HG03460 (cell line): ENCODE measurements around the gene ERBB4.

ENCODE experiments used
- ATAC-seq: cut with Tn5 transposase; IDR thresholded peaks from one replicate; pipeline ENCODE4 v1.9.1; 2021; ENCODE audit not compliant: unreplicated experiment

Gene ERBB4

DNA sequence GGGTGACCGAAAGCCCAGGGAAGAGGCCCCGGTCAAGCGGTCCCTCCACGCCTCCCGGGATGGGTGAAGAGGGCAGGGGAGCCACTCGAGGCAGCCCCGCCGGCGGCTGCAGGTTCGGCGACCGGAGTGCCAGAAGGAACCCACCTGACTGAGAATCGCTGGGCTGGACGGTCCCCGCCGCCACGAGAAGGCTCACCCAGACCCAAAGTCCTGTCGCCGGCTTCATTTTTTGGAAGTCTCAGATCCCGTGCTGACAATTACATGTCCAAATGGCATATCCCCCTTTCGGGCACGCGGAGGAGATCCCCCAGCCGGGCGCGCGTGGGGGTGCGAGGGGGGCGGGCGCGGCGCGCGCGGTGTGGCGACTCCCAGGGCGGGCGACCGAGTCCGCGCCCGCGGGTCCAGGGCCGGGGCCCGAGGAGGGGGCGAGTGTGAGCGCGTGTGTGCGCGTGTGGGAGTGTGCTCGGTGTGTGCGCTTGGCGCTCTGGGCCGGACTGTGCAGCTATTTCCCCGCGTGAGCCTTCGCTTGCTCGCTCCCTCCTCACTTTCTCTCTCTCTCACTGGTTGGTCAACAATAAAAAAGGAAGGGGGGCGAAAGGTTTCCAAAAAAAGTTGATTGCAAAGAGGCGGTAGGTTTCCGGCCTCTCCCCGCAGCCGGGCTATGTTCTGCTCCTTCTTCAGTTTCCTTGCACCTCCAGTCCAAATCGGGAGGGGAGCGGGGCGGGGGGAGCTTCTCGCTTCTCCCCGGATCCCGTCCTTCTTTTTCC, at the start of gene ERBB4:
Gene ERBB4, minus strand, starts transcription at position 498 of the 767 bp plus-strand sequence. Its CDS starts 272 bp downstream, at position 226.
- ATAC-seq: no peak

GRCh38 chr2:212580117-212580516, 41.5 kb upstream of the ERBB4 start:
- no peak for ATAC-seq

DNA sequence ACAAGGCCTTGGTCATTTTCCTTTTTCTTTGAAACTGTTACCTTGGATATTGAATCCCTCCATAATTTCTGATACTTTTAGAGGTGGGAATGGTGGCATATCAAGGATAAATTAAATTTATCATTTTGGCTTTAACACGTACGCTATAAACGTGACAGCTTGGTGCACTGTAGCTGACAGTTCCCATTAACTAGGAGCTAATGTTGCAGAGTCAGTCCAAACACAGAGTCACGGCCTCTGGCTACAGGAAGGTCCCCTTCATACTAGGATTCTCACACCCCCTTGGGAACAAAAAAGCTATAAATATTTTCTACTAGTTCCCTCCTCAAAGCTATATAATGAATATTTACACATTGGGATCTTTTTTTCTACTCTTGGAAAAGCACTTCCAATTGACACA, 17.7 kb upstream of the ERBB4 start:
- no peak for ATAC-seq

- ATAC-seq: no peak
These were observed 15.6 kb upstream of the ERBB4 start for GRCh38 chr2:212554233-212554632.

DNA sequence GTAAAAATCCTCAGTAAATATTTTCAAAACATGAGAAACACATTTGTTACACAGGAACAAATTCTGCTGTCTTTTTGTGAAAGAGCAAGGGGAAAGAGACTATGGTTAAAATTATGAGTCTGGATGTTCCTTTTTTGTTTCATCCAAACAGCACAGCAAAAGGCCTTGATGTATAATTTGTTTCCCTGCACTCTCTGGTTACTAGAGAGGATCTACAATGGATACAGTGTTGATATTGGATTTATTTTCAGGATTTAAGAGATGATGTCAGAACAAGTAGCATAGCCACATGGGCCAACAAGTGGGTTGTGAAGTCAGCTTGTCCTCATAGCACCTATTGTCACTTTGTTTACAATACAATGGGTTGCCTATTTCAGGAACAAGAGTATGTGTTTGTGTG, 11.3 kb upstream of the ERBB4 start:
- no peak for ATAC-seq

DNA sequence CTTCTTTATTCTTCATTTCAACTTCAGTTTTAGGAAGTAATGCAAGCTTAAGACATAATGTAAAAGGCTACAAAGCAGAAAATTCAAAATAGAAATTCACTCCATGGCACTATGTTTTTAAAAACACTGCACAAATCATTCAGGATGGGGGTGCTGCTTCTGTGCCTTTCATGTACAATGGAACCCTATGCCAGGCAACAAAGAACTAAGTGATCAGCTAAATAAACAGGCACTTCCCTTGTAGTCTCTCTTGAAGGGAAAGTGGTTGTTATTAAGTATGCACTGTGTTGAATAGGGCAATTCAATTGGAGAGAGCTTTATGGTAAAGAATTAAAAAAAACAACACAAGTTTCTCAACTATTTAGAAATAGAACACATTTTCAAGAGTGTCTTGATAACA, 10.9 kb upstream of the ERBB4 start:
- ATAC-seq: no peak

- ATAC-seq: no peak
These were observed 9.8 kb upstream of the ERBB4 start for GRCh38 chr2:212548455-212548819.

GRCh38 chr2:212547716-212548454, 9.3 kb upstream of the ERBB4 start:
- ATAC-seq: no peak

DNA sequence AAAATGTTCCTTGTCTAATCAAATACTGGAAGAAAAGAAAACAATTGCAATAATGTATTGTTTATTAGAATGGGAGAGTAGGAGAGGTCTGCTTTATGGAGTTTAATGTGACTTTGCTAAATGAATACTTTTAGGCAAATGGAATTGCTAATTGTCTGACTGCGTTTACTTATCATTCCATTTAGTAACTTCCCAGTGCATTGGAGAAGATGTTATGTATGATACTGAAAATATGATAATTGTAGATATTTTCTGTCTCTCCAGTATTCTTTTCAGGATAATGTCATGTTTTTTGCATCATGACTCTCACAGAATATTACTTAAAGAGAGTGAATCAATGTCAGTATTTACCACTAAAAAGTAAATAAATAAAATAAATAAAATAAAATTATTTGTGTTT, 8.1 kb upstream of the ERBB4 start:
- no peak for ATAC-seq

GRCh38 chr2:212540341-212540740, 1.7 kb upstream of the ERBB4 start:
- no peak for ATAC-seq

DNA sequence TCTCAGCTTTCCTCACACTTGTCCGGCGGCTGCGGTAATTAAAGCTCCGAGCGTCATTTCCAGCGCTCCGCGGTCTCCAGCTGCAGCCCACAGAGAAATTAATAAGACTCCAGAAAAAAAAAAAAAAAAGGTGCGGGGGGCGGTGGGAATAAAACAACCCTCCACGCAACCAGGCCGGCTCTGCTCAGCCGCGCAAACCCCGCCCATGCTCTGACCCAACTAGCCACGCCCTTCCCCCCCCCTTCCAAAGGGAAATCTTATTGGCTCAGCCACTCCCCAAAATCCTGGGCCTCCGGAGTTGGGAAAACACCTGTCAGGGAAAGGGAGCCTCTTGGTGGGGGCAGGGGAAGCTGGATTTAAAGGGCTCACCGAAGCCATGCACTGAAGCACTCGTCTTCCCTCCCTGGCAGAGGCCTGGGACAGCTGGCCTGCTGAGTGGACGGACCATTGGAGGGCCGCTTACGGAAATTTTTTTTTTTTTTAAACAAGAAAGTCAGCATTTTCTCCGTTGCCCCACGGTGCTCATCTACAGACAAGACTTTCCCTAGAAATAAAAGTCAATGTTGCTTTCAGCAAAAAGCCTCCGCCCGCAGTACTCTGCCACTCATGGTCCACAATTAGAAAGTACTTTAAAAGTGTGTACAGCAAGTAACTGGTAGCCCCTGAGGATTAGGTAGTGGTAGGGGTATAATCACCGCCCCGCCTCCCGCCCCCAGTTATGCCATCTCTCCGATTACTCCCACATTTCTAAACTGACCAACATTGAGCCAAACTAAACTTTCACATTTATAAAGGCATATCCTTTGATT, 674 bp upstream of the ERBB4 start:
- ATAC-seq: no peak

- ATAC-seq: no peak
These were observed 787 bp downstream of the ERBB4 start for GRCh38 chr2:212537726-212538304.

- ATAC-seq: no peak
These were observed 1.5 kb downstream of the ERBB4 start for GRCh38 chr2:212536817-212537725.

DNA sequence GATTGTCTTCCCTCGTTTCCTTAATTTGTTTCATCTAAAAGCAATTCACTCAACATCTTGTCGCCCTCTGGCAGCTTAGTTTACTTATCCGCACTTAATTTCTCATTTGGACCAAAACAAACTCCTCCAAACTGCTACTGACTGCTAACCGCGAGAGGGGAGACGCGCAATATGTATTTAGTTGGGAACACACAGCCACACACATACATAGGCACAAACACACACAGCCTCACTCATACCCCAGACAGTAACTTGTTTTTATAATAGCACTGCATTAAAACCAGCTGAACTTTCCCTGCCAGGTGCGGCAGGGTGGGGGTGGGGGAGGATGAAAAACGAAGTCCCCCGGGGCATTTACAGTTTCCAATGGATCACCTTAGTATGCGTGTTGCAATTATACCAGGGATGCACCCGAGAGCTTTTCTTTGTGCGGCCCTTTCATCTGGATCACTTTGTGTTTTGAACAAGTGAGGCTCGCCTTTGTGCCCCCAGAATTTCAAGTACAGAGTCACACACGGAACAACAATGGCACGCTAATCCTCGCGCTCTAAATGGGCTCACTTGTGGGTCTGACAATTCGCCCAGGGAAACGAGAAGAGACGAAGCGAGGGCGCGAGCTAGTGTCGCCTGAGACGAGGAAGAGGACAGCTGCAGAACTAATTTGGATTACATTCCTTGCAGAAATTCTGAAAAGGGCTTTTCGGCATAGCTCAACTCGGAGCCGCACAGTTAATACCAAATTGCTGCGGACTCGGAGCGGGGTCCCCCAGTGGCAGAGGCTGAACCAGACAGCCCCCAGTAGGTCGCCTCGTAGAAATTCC, 2.4 kb downstream of the ERBB4 start:
- no peak for ATAC-seq

DNA sequence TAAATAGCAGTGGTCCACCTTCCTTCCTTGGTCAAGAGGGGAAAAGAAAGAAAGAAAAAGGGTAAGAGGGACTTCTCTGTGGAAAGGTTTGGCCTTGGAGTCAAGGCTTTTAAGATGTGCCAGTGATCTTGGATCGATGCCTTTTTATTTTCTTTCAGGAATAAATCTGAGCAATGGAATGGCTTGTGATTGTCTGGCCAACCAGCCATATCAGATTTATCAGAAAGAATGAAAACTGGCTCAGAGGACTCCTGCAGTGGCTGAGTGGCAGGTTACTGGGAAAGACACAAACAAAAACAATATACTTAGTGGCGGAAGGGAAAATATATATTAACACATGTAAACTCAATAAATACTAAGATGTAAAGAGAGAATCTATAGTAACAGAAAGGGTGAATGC, 4.3 kb downstream of the ERBB4 start:
- ATAC-seq: no peak

DNA sequence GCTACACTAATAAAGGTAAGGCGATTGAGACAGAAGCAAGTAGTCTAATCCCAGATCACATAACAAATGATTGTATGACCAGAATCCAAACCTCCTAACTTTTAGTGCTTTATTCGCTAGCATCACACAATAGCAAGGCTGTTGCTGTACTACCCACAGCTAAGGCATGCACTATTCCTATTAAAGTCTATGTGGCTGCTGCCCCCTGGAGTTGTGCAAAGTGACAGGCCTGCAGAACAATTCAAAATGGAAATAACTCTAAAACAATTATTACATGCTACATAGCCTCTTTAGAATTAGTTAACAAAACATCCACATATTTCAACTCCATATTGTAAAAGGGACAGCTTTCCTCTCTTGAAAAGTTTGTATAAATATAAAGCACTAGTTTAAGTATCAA, 6.0 kb downstream of the ERBB4 start:
- ATAC-seq: no peak

- no peak for ATAC-seq
These were observed 6.5 kb downstream of the ERBB4 start for GRCh38 chr2:212532087-212532486.

DNA sequence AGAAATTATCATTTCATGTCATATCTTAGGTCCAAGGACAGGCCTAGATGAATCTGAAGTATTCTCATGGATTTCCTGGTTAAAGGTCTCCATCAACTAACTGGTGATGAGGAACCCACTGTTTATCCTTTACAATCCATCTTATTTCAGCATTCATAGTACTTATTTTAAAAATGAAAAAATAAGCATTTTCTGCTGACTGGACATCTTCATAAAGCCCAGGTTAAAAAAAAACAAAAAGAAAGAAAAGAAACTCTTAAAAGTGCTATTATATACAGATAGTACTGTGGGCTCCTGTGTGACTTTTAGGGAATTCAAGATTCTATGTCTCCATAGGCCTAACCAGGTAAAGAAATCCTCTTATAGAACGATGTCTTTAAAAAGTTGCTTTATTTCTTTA, 7.1 kb downstream of the ERBB4 start:
- no peak for ATAC-seq

DNA sequence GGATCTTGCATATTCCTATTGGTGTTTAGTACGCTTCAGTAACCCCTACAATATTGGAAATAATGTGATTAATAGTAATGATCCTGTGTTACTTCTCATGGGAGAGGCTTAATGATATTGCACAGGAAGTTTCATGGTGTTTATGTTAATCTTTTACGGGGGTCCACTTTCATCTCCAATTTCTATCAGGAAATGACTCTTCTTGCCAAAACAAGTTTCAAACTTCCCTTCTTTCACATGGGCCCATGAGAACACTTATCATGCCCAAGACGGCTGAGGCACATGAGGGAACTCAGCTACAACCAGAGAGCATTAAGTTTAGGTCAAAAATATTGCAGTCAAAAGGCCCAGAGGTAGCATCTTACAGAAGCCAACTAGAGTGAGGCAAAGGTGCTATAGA, 7.6 kb downstream of the ERBB4 start:
- no peak for ATAC-seq

- ATAC-seq: no peak
These were observed 8.2 kb downstream of the ERBB4 start for GRCh38 chr2:212530373-212530772.
